ENCODE data around the gene ATF6B. TPM values are rescaled to one million over a fixed set of nuclear protein-coding genes. Genes with fewer than 3 reads are reported as not detected.

ATF6B gene
- total RNA-seq, 1 experiment from 2014 or later = 45.3 TPM

GRCh38 chr6:32174416-32174815, 46.4 kb upstream of the ATF6B start:
- no peaks in the 10 kb centered on the region for H3K27me3 ChIP-seq (ENCODE audit: insufficient read depth, low read length)
- H3K9me3 Mint-ChIP-seq = no peaks in the 10 kb centered on the region; a peak in 1 of 5 replicates
- no peak overlapping the region; a peak in 1 of 7 replicates for H3K27ac Mint-ChIP-seq
- H2BK120ac ChIP-seq (ENCODE audit: low read depth, low read length, poor library complexity, severe bottlenecking) = no peak overlapping the region
- H2AK5ac ChIP-seq (ENCODE audit: insufficient read length, low read length) = no peak overlapping the region
- H3K23me2 ChIP-seq (ENCODE audit: insufficient read length, low read depth, low read length, poor library complexity, severe bottlenecking) = peaks cover 22% of the 10 kb centered on the region
- H3K79me2 ChIP-seq (ENCODE audit: insufficient read depth, low read length) = peaks cover 18% of the 10 kb centered on the region; the same call in 1 of the 2 replicates
- peak overlapping the region; percentile 83 for H3K4me2 ChIP-seq (ENCODE audit: insufficient read depth, insufficient read length, low read length)
- H4K91ac ChIP-seq (ENCODE audit: insufficient read length, low read depth, low read length) = no peak overlapping the region
- no peak overlapping the region for H2BK5ac ChIP-seq (ENCODE audit: insufficient read length, low read length)
- no peak overlapping the region for H3K4ac ChIP-seq (ENCODE audit: low read depth, low read length)
- no peak overlapping the region for H2BK20ac ChIP-seq (ENCODE audit: low read depth, low read length, poor library complexity, severe bottlenecking)
- H2BK12ac ChIP-seq (ENCODE audit: insufficient read length, low read depth, low read length) = no peak overlapping the region
- H2BK15ac ChIP-seq (ENCODE audit: low read depth, low read length) = no peak overlapping the region
- peaks cover 25 to 34% (median 34%) of the 10 kb centered on the region in 3 experiments; a peak in 6 of 7 replicates for H3K36me3 Mint-ChIP-seq (ENCODE audit: insufficient read depth in 1 of 3, low read depth in 3 of 3)
- no peak for DNase-seq
- no peak for TF ChIP-seq CTCF (conservative IDR thresholded peaks at IDR 0.05)
- H3K27ac ChIP-seq (ENCODE audit: insufficient read length, low read depth, low read length) = no peak overlapping the region
- H3K23ac ChIP-seq (ENCODE audit: insufficient read length, low read depth, low read length) = no peak overlapping the region
- no peaks in the 10 kb centered on the region for H3K79me1 ChIP-seq (ENCODE audit: insufficient read depth, low read depth, low read length, poor library complexity, severe bottlenecking)
- H3K9me3 ChIP-seq (ENCODE audit: control insufficient read depth, low read depth, low read length) = no peaks in the 10 kb centered on the region
- peaks cover 36 to 46% of the 10 kb centered on the region in 2 experiments for H3K4me1 Mint-ChIP-seq
- H3K4me3 Mint-ChIP-seq = peak overlapping the region; percentile 83 to 86
- no peak overlapping the region for H3K18ac ChIP-seq (ENCODE audit: insufficient read length, low read depth, low read length)
- no peak overlapping the region for H2AFZ ChIP-seq (ENCODE audit: low read length)
- H3K4me1 ChIP-seq (ENCODE audit: insufficient read depth, low read length) = peaks cover 7% of the 10 kb centered on the region
- H4K5ac ChIP-seq (ENCODE audit: insufficient read length, low read depth, low read length) = no peak overlapping the region
- WGBS (ENCODE audit: extremely low coverage, insufficient read length, low lambda C conversion rate) = no CpG with 5 or more reads among the region's 1 CpG
- H3K27me3 Mint-ChIP-seq (ENCODE audit: low read depth) = no peaks in the 10 kb centered on the region
- H4K8ac ChIP-seq (replicated peaks; ENCODE audit: insufficient read length, low read depth, low read length) = no peak overlapping the region
- H4K20me1 ChIP-seq (ENCODE audit: control insufficient read depth, insufficient read depth, insufficient read length) = no peaks in the 10 kb centered on the region
- H3T11ph ChIP-seq (ENCODE audit: low read length) = no peak overlapping the region
- H3K56ac ChIP-seq (ENCODE audit: insufficient read length, low read depth, low read length) = no peak overlapping the region
- H3K14ac ChIP-seq (ENCODE audit: insufficient read depth, low read length) = no peak overlapping the region
- H3K9ac ChIP-seq (ENCODE audit: extremely low read depth, insufficient read length, low read length) = no peak overlapping the region

Measured in H9 (cell line).